ENCODE data around the gene ZNF74.

Gene ZNF74

GRCh38 chr22:20440637-20441591 is 47.0 kb downstream of the ZNF74 start:
- no peak overlapping the region for H3K4me3 ChIP-seq (replicated peaks; ENCODE audit: low read depth, low read length)
- TF ChIP-seq CTCF (IDR thresholded peaks at IDR 0.05; ENCODE audit: low read depth, low read length, missing control alignments) = no peak
- no peak for DNase-seq (ENCODE audit: extremely low read depth, low read depth)

- no peak for TF ChIP-seq CTCF (IDR thresholded peaks at IDR 0.05; ENCODE audit: low read depth, low read length, missing control alignments)
- H3K4me3 ChIP-seq (replicated peaks; ENCODE audit: low read depth, low read length) = no peak overlapping the region
- DNase-seq (ENCODE audit: extremely low read depth, low read depth) = no peak
Measured at GRCh38 chr22:20441631-20442484, 47.9 kb downstream of the ZNF74 start.

DNA sequence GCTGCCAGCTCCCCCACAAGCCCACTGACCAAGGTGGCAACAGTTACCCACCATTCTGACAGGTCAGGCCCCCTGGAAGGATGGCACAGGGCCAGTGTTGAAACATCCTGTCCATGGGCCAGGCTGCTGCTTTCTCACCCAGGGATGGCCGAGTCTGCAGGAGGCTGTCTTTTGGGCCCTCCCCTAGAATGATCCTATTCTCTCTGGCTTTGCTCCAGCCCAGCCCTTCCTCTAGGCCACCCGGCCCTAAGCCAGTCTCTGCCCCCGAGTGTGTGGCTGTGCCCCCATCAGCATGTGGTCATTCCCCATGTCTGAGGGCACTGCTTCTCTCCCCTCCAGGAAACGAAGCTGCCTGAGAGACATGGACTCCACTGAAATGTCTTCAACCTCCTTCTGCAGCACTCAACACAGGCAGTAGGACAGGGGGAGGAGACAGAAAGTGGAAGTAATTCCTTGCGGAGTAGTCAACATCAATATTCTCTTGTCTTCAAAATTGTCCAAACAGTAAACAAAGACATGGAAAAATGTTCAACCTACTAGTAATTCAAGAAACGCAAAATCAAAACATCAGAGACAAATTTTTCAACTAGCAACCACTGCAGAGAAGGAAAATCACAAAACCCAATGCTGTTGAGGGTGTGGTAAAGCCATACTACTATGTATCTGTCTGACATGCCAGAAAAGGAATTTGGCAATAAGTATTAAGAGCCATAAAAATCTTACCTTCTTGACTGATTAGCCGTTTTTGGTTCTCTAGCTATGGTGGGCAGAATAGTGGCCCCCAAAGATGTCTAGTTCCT is 48.7 kb downstream of the ZNF74 start:
- no peak for DNase-seq (ENCODE audit: extremely low read depth, low read depth)
- no peak for TF ChIP-seq CTCF (IDR thresholded peaks at IDR 0.05; ENCODE audit: low read depth, low read length, missing control alignments)
- H3K4me3 ChIP-seq (replicated peaks; ENCODE audit: low read depth, low read length) = no peak overlapping the region

DNA sequence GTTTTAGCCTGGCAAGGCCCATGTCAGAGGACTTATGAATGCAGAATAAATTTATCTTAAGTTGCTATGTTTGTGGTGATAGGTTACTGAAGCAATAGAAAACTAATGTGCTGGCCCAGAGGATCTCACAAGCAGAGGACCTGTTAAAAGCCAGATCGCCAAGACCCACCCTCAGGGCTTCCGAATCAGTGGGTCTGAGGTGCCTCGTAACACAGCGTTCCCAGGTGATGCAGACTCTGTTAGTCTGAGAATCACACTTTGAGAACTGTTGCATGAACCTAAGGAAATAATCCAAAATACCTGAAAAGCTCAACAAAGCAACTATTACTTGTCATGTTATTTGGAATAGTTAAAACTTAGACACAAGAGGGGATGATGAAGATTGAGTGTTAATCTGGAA is 50.4 kb downstream of the ZNF74 start:
- no peak for DNase-seq (ENCODE audit: extremely low read depth, low read depth)
- H3K4me3 ChIP-seq (replicated peaks; ENCODE audit: low read depth, low read length) = no peak overlapping the region
- TF ChIP-seq CTCF (IDR thresholded peaks at IDR 0.05; ENCODE audit: low read depth, low read length, missing control alignments) = no peak

GRCh38 chr22:20446383-20446970 is 52.5 kb downstream of the ZNF74 start:
- TF ChIP-seq CTCF (IDR thresholded peaks at IDR 0.05; ENCODE audit: low read depth, low read length, missing control alignments) = no peak
- DNase-seq (ENCODE audit: extremely low read depth, low read depth) = no peak
- no peak overlapping the region for H3K4me3 ChIP-seq (replicated peaks; ENCODE audit: low read depth, low read length)

DNA sequence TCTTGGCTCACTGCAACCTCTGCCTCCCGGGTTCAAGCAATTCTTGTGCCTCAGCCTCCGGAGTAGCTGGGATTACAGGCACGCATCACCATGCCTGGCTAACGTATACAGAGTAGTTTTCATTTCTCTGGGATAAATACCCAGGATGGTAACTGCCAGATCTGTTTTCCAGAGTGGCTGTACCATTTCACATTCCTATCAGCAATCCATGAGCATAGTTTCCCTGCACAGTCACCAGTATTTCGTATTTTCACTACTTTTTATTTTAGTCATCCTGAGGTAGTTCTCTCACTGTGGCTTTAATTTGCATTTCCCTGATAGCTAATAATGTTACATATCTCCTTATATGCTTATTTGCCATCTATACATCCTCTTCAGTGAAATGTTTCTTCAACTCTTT is 54.7 kb downstream of the ZNF74 start:
- DNase-seq (ENCODE audit: extremely low read depth, low read depth) = no peak
- H3K4me3 ChIP-seq (replicated peaks; ENCODE audit: low read depth, low read length) = no peak overlapping the region
- no peak for TF ChIP-seq CTCF (IDR thresholded peaks at IDR 0.05; ENCODE audit: low read depth, low read length, missing control alignments)
